AG08395 (cell line): ENCODE data around the gene ABCA2.

Source experiments
- DNase-seq: peaks from one replicate; pipeline ENCODE4 v3.0.0; 2012; ENCODE audit warnings: mixed read lengths, low spot score

ABCA2 gene

DNA sequence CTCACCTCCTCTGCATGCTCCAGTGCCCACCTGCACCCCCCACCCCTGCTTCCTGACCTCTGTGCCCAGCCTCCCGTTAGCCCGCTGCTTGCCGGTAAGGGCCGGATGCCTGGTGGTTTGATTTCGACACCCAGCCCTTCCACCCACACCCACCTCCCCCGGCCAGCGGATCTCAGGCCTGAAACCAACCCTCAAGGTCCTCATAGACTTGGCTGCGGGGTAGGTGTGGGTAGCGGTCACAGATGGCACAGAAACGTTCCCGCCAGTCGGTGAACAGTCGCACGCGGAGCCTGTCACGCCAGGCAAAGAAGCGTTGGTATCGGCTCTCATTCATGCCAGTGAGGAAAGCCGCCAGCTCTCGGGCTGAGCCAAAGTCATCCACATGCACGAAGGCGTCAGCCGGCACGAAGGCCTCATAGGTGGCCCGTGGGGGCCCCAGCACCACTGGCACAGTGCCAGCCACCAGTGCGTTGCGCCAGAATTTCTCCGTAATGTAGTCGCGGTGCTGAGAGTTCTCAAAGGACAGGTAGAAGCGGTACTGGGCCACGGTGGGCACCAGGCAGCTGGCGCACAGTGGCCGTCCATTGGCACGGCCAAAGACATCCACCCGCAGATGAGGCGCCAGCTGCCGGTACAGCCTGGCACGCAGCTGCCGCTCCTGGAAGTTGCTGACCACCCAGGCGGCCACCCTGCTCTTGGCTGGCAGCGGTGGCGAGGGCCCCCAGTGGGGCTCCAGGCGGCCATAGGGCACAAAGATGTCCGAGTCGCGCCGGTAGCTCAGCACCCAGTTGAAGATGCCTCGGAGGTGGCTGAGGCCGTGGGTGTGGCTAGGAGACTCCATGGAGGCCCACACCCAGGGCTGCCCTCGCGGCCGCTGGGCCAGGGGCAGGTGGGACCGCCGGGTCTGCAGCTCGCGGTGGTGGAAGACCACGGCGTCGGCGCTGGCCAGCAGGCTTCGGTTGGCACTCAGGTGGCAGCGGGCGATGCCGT is 2.8 kb upstream of the ABCA2 start:
- no peak for DNase-seq

DNA sequence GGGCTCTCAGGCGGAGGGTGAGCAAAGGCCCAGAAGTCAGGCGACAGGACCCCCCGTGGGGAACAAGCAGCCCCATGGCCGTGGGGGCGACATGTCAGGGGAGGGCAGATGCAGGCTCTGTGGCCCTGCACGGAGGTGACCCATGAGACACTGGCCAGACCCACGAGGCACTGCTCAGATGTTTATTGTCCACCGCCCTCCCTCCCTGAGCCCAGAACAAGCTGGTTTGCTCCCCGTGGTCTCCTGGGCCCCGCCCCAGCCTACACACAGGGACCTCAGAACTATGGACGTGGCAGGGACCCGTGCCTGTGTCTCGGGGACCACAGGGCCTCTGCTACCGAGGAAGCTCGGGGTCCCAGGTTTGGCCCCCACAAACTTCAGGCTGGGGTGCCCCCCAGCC is 2.0 kb upstream of the ABCA2 start:
- DNase-seq = no peak

DNA sequence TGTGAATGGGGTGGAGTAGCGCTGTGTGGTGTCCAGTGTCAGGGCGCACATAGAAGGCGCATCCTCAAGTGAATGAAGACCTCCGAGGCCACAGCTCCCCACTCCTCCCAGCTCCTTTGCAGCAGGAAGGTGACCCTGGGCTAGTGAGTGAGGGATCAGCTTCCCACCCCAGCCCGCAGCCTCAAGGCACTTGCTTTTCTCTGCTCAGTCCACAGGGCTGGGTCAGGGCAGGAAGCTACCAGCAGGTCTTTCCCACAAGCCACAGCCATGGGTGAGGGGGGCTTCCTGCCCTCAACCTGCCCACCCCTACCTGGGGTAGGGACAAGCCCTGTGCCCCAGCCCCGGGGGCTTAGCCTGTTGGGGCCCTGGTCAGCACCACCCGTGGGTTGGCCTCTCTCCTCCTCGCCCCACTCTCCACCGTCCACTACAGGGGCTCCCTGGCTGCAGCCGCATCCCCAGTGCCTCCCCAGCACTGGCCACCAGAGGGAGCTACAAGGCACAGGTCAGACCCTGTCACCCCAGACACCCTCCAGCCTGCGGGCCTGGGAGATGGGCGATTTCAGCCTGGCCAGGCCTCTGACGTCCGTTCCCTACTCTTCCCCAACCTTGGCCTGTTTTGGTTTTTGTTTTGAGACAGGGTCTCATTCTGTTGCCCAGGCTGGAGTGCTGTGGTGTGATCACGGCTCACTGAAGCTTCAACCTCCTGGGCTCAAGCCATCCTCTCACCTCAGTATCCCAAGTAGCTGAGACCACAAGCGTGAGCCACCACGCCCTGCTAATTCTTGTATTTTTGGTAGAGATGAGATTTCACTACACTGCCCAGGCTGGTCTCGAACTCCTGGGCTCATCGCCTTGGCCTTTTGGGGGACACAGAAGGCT is 1.3 kb upstream of the ABCA2 start:
- DNase-seq = peak; percentile 74

DNA sequence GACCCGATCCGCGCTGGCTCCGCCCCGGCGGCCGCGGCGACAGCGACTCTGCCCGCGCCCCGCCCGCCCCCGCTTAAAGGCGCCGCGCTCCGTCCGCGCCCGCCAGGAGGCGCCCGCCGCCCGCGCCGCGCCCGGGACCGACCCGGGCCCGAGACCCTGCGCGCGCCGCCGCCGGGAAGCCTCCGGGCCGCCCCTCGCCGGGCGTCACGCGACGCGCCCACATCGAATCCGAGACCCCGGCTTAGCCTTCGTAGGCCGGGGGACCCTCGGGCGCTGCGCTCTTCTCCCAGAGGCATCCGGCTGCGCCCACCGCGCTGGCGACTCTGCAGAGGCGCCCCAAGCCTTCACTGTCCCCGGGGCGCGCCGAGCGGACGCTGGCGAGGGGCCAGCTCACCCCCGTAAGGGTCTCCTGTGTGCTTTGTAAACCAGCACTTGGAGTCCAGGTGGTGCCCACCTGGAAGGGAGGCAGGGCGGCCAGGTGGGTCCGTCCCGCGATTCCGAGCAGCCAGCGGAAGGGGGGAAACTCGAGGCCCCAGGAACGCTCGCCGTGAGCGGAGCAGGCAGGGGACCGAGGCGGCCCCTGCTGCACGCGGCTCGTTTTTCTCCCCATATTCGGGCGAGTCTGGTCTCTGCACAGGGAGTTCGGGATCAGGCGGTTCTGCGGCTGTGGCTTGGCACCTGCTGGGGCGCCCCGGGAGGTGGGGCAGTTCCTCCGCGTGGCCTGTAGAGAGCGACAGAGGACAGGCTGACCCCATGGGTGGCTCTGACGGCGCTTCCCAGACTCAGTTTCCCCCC is 423 bp upstream of the ABCA2 start:
- DNase-seq = peak; percentile 76

DNA sequence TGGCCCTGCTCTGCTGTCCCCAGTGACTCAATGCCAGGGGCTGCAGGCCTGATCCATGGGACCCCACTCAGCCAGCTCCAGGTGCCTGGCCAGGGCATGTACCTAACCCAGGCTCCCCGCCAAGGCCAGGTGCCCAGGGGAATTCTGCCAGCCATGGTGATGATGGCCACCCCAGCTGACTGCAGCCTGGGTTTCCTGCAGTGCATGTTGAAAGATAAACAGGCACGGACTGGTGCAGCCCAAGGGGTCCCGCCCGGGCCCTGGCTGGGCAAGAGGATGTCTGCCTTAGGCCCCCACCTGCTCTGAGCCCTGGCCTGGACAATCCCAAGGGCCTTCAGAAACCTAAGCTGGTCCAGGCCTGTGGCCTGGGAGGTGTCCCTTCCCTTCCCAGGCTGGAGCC is 1.2 kb downstream of the ABCA2 start:
- DNase-seq = no peak

DNA sequence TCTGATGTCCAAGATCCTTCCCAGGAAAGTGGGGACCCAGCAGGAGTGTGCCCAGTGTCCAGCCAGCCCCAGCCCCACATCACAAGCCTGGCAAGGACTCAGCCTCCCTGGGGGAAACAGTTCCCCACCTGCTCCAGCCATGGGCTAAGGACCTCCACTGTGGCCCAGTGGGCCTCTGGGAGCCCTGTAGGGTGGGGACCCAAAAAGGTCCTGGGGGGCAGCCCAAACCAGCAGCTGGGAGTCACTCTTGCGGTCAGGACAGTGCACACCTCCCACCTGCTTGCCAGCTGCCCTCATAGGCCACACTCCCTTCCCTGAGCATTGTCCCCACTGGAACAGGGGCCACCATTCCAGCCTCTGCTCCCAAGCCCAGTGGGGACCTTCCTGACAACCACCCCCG is 1.7 kb downstream of the ABCA2 start:
- no peak for DNase-seq

DNA sequence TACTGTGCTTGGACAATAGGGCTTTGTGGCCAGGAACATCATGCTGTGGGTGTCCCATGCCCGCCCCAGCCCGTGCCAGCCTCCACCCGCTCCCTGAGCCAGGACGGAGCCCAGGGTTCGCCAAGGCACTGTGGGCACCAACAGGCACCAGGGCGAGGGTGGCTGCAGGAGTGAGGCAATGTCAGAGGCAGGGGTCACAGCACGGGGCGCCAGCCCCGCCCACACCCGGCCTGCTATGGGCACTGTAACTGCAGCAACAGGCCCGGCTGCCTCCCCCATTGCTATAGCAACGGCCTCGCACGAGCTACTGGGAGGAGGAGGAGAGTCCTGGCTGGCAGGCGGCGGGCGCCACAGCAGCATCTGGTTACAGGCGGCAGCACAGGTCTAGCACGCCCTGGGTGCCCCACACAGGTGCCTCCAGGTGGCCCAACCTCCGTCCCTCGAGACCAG is 2.5 kb downstream of the ABCA2 start:
- no peak for DNase-seq

DNA sequence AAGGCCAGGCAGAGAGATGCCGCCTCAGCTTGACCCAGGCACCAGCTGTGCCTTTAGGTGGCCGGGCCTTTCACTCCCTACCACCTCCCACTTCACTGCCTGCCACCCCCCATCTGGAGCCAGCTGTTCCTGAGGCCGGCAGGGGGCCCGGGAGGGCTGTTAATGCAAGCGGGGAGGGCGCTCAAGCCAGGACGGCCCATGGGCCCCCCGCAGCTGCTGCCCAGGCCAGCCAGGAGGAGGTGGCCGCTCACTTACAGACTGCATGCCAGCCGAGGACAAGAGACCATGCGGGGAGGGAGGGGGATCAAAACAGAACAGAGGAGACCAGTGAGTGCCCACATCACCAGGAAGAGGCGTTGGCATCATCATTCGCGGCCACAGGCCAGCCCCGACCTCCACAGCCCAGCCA is 4.5 kb downstream of the ABCA2 start:
- no peak for DNase-seq

DNA sequence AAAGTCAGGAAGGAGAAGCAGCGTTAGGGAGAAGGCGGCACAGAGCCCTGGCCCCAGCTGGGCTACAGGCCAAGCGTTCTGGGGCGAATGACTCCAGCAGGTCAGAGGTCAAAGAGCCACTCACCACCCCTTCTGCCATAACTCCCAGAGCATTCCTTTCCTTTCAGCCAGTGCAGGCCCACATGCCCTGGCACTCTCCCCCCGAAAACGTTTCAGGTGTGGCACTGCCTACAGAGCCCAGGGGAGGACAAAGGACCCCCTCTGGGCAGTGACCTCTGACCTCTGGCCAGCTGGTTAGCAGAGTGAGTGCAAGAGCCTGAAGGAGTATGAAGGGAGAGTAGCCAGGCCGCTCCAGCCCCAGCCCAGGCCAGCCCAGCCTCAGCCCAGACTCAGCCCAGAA is 4.9 kb downstream of the ABCA2 start:
- DNase-seq = no peak

DNA sequence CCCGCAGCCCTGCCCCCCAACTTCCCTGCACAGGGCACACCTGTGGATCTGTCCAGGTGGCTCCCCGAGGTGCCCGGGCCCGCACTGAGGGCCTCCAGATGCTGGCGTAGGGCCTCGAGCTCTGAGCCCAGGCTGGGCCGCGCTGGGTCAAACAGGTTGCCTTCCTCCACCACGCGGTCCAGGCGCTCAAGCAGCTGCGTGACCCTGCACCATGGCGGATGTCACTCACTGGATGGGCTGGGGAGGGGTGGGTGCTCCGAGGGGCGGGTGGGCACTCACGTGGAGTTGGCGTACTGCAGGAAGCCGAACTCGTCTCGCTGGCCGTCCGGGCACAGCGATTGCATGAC is 5.4 kb downstream of the ABCA2 start:
- no peak for DNase-seq

DNA sequence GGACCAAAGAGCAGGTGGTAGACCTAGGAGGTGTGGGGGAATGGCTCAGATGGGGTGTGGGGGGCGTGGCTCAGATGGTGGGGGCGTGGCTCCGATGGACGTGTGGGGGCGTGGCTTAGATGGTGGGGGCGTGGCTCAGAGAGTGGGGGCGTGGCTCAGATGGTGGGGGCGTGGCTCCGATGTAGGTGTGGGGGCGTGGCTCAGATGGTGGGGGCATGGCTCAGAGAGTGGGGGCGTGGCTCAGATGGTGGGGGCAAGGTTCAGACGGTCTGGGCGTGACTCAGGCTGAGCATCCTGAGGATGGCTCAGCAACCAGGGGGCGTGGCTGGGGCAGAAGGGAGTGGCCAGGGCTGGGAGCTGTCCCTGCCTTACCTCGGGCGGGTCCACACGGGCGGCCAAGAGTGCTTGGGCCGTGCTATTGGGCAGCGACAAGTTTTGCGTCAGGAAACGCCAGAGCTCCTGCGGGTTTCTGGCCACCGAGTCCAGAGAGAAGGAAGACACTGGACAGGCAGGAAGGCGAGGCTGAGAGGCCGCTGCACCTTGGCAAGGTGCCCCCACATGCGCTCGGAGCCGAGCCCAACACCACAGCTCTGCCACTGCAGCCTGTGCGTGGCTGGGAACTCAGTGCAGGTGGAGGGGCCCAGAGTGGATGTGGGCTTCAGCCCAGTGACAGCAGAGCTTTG is 5.9 kb downstream of the ABCA2 start:
- peak; percentile 69 for DNase-seq

DNA sequence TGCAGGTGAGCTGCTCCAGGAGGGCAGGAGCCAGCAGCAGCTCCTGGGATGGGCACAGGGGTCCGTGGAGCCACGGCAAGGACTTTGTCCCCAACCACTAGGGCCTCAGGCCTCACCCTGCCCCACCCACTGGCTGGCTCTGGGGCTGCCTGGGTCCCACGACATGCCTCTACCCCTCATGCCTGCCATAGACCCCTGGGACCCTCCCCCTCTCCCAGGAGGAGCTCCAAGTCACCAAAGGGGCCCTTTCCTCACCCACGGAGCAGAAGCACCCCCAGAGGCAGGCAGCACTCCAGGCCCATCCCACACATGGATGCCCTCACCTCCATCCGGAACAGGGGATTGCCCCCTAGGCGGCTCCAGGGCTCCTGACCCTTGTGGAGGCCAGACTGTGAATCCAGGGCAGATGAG is 6.5 kb downstream of the ABCA2 start:
- no peak for DNase-seq

DNA sequence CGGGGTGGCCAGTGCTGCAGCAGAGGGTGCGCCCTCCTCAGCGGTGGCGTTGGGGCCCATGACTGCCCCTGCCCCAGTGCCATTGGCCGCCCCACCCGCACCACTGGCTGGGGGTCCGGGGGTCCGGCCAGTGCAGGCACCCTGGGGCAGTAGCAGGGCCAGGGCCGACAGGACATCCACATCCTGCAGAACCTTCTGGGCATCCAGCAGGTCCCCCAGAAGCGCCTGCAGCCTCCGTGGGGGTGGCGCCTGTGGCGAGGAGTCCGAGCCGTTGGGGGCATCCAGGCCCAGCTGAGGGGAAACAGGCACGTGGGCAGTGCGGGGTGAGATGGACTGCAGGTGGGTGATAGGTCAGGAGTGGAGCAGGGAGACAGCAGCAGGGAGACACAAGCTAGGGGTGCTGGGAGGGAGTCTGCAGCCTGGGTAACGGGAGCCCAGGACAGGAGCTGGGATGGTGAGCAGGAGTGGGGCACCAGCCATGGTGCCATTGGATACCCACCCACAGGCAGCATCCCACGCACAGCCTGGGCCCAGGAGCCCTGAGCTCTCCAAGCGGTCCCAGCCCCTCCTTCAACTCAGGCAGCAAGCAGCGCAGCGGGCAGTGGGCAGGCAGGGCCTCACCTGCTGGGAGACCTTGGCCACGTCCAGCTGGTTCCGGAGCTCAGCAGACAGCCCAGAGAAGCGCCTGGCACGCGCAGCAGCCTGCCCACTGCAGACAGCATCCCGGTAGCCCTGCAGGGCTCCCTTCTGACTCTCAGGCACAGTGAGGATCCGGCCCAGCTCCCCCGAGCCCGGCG is 7.1 kb downstream of the ABCA2 start:
- DNase-seq = no peak

DNA sequence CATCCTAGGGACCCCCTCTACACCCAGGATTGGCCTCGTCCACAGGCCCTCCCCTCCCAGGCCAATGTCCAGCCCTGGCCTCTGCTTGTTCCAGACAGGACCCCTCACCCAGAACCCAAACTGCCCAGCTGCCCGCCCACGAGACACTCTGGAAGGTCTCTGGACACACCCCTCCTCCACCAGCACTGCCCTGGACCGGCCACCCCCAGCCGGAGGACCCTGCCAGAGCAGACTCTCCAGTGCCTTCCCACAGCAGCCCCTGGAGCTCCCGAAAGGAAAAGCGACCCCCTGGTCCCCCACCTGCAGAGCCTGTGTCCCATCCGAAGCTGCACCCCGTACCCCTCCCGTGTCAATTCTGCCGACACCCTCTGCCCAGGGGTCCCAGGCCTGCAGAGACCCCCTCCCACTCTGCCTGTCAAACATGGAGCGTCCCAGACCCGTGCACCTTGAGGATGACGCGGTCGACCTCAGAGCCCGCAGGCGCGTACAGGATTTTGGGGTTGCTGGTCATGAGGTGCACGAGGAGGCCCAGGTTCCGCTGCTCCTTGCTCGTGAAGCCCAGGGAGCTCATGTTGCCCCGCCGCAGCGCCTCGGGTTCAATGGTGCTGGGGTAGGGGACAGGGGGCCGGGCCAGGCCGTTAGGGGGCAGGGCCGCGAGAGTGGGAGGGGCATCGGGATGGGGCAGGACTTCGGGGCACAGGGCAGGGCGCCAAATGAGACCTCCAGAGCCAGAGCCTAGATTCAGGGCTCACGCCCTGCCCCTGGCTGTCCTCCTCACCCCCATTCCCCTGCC is 8.0 kb downstream of the ABCA2 start:
- no peak for DNase-seq

DNA sequence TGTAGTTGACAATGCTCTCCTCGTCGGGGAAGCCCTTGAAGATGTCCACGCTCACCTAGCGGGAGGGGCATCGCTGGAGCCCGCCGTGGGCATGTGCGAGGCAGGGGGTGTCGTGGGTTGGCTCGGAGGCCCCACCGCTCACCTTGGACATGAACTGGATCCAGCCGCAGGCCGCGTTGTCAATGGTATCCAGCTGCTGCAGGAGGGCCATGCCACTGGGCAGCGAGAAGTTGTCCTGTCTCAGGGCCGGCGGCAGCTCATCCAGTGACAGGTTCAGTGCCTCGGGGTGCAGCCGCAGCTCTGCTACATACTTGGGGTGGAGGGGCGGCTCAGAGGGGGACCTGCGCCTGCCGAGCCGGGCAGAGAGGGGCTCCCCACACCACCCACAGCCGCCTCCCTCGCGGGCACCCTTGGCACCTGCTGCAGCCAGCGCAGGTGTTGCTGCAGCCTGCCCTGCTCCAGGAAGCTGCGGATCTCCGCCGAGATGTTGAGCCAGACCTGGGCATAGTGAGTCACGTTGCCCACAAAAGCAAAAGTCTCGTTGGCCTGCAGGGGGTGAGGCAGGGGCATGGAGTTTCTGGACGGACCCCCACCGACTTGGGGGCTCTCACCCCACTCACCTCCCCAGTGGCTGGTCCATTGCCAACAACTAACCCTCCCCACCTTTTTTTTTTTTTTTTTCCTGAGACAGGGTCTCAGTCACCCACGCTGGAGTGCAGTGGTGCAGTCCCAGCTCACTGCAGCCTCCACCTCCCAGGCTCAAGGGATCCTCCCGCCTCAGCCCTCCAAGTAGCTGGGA is 9.1 kb downstream of the ABCA2 start:
- DNase-seq = no peak

DNA sequence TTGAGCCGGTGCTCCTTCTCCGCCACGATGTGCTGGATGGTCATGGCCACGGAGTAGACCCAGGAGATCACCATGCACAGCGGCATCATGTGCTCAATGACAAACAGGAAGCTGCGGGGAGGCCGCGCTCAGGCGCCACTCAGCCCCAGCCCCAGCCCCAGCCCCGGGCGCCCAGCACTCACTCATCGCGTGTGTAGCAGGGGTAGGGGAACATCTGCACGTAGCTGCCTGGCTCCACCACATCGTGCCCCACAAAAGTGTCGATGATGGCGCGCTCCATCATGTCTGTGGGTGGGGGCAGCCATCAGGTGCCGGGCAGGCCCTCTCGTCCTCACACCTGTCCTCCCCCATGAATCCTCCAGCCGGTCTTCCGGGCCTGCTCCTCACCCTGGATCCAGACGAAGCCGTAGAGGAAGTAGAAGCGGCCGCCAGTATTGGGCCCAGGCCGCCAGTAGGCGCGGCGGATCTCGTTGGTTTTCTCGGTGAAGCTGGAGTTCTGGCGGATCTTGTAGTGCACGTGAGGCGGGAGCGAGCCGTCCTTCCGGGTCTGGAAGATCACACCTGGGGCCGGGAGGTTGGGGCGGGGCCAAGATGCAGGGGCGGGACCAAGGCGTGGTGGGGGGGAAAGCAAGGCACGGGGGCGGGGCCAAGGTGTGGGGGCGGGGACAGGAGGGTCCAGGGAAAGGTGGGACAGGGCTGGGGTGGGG is 10.1 kb downstream of the ABCA2 start:
- DNase-seq = no peak

DNA sequence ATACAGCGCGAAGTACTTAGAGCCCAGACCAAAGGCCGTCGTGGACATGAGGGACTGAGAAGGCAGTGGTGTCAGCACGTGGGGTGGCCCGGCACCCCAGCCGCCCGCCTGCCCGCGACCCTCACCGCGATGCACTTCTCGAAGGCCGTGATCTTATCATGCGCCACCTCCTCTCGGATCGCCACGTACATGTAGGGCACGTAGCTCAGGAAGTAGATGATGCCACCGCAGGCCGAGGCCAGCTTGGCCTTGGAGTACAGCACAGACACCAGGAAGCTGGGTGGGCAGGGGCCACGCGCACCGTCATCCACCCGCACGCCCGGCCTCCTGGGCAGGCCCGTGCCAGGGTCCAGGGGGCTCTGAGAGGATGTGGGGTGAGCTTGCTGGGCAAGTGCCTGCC is 11.0 kb downstream of the ABCA2 start:
- DNase-seq = no peak

DNA sequence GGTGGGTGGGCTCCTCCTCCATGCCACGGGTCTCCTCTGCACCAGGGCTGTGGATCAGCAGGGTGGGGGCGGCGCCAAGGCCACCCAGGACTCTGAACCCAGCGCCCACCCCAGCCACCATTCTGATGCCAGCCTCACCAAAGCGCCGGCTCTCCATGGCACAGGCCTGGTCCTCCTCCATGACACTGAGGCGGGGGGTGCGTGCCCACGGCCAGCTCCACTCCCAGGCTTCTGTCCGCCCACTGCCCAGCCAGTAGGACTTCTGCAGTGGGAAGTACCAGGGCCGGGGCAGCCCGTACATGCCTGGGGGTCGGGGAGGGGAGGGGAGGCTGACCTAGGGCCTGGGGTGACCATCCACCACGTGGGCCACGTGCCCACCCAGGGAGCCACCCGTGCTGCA is 11.6 kb downstream of the ABCA2 start:
- no peak for DNase-seq
